Sigmoid colon (tissue), 4 donors: ENCODE measurements around the gene TNRC18.

Experiments used
- CTCF ChIP-seq, 4 experiments: fragments of 450-650 bp in 3 of 4; fragments of 200-600 bp in 1 of 4; IDR thresholded peaks; one replicate each; pipeline ENCODE4 v1.5.1; 2016 to 2019; ENCODE audit warnings: antibody characterized with exemption in 4 of 4, mild to moderate bottlenecking in 3 of 4, moderate library complexity in 2 of 4
- POLR2A ChIP-seq, 2 donors: fragments of 450-650 bp; IDR thresholded peaks; one replicate each; pipeline ENCODE4 v1.6.1; 2016; ENCODE audit warnings: antibody characterized with exemption in 2 of 2, mild to moderate bottlenecking in 2 of 2, moderate library complexity in 2 of 2
- POLR2AphosphoS5 ChIP-seq, 4 donors: sonication (generic); formaldehyde crosslinking; IDR thresholded peaks; one replicate each; pipeline ENCODE4 v1.6.1; 2017; ENCODE audit warnings: antibody characterized with exemption in 4 of 4

GRCh38 chr7:5287802-5288201, 135.8 kb downstream of the TNRC18 start:
- TF ChIP-seq POLR2A (IDR thresholded peaks at IDR 0.05) (no peak), CTCF (IDR thresholded peaks at IDR 0.05) (no peak), POLR2AphosphoS5 (IDR thresholded peaks at IDR 0.05) (no peak)
